ENCODE data around the gene CCM2.

CCM2 gene

GRCh38 chr7:45000093-45001032, at the start of gene CCM2:
Gene CCM2, plus strand, starts transcription at chr7:45000201. Its CDS starts 133 bp downstream, at chr7:45000334.
- DNase-seq (ENCODE audit: low read depth, low spot score) = no peak

DNA sequence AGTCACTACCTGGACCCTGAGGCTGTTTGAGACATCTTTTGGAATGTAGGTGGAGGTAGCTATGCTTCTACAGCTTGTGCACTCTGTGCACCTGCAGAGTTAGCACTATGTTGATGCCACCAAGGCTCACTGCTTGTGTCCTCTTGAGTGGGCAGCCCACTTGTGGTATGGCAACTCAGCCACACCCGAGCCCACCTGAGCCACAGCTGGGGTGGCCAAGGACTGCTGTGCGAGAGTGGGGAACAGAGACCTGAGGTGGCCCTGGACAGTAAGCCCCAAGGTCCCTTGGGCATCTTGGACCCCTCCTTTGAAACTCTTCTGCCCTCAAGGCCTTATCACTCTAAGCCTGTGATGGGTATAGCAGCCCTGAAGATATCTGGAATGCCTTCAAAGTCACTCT, 46.8 kb upstream of the CCM2 start:
- DNase-seq (ENCODE audit: low read depth, low spot score) = no peak

GRCh38 chr7:44955733-44956132, 44.3 kb upstream of the CCM2 start:
- no peak for DNase-seq (ENCODE audit: low read depth, low spot score)

- DNase-seq (ENCODE audit: low read depth, low spot score) = no peak
These were observed 43.7 kb upstream of the CCM2 start for GRCh38 chr7:44956157-44956766.

- DNase-seq (ENCODE audit: low read depth, low spot score) = no peak
These were observed 41.2 kb upstream of the CCM2 start for GRCh38 chr7:44958645-44959344.

GRCh38 chr7:44959433-44959951, 40.5 kb upstream of the CCM2 start:
- DNase-seq (ENCODE audit: low read depth, low spot score) = no peak

- no peak for DNase-seq (ENCODE audit: low read depth, low spot score)
These were observed 39.9 kb upstream of the CCM2 start for GRCh38 chr7:44960011-44960580.

GRCh38 chr7:44961844-44962482, 38.0 kb upstream of the CCM2 start:
- DNase-seq (ENCODE audit: low read depth, low spot score) = no peak

- DNase-seq (ENCODE audit: low read depth, low spot score) = no peak
These were observed 37.3 kb upstream of the CCM2 start for GRCh38 chr7:44962483-44963251.

DNA sequence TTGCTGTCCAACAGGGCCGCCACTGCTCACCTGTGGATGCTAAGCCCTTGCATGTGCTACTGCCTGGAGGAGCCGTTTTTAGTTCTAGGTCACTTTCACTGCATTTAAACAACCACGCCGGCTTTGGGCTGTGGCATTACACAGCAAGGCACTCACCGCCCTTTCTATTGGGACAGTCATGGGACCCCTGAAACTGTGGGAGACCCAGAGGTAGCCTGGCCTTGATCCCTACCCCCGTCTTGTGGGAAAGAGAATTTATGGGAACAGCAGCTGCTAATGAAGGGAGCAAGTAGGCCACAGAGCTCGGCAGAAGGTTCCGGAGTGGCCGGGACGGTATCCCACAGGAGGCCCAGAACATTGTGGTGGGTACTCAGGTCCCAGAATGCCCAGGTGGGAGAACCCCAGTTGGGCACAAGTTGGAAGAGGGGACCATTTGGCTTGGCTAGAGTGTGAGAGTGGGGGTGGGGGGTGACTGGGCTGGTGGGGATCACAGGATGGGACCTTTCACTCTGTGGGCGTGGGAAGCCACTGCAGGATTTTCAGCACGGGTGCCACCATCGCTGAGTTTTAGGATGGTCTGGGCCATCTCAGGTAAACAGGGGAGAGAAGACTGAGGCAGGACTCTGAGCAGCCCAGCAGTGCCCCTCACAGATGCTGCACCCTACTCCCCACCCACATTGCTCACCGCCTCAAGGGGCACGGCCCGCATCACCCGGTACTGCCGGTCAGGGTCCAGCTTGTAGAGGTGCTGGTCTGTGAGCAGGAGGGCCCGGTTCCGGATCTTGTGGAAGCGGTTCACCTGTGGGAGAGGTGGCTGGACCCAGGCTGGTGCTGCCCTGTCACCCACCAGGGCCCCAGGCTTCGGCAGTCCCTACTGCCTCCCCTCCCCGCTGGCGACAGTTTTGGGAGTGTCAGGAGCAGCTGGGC, 36.4 kb upstream of the CCM2 start:
- no peak for DNase-seq (ENCODE audit: low read depth, low spot score)

GRCh38 chr7:44964384-44964830, 35.6 kb upstream of the CCM2 start:
- DNase-seq (ENCODE audit: low read depth, low spot score) = no peak

DNA sequence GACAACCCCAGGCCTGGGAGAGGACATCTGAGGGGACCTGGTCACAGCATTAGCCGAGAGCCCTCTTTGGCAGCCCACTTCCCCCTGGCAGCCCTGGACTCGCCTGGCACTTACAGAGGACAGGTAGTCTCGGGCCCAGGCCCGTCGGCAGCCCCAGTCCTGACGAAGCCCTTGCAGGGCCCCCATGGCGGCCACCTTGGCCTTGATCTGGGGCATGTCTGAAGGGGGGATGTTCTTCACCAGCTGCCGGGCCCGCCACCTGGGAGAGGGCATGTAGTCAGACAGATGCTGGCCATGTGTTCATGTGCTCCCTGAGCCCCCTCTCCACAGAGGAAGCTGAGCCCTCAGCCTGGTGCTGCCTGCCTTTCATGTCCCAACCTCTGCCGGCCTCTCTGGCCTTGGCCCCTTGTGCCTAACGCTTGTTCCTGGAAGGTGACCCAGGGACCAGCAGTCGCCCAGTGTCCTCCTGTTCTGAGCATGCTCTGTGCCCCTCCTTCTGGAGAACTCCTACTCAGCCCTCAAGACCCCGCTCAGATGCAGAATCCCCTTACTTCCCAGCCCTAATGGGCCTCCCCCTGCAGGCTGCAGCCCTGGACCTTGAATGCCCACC, 35.1 kb upstream of the CCM2 start:
- no peak for DNase-seq (ENCODE audit: low read depth, low spot score)

- no peak for DNase-seq (ENCODE audit: low read depth, low spot score)
These were observed 34.5 kb upstream of the CCM2 start for GRCh38 chr7:44965441-44965903.

DNA sequence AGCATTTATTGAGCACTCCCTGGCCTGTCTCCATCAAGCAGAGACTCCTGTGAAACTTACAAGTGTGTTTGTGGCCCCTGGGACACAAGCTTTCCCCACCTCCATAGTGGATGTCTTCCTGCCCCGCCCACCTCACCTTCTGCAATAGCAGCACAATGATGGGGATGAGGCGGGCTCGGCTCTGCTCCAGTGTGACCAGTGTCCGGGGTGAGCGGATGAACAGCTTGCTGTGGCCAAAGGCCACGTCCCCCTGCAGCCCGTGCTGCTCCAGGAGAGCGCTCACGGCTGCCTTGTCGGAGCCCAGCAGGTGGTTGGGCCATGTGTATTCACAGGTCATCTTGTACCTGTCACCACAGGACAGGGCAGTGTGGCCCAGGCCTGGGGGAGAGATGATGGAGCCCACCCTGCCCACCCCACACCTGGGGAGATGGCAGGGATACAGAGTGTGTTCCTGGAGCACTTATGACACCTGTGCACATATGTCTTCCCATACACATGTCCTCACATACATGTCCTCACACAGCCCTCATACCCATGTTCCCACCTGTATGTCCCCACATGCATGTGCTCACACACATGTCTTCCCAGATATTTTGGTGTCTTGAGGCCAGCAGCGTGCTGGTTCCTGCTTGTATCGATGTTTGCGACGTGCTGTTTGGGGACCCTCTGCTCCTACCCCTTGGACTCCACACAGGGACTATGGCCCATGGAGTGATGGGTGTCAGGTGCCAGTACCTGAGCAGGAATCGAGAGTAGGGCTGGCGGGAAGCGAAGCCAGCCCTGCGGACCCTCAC, 33.9 kb upstream of the CCM2 start:
- no peak for DNase-seq (ENCODE audit: low read depth, low spot score)

DNA sequence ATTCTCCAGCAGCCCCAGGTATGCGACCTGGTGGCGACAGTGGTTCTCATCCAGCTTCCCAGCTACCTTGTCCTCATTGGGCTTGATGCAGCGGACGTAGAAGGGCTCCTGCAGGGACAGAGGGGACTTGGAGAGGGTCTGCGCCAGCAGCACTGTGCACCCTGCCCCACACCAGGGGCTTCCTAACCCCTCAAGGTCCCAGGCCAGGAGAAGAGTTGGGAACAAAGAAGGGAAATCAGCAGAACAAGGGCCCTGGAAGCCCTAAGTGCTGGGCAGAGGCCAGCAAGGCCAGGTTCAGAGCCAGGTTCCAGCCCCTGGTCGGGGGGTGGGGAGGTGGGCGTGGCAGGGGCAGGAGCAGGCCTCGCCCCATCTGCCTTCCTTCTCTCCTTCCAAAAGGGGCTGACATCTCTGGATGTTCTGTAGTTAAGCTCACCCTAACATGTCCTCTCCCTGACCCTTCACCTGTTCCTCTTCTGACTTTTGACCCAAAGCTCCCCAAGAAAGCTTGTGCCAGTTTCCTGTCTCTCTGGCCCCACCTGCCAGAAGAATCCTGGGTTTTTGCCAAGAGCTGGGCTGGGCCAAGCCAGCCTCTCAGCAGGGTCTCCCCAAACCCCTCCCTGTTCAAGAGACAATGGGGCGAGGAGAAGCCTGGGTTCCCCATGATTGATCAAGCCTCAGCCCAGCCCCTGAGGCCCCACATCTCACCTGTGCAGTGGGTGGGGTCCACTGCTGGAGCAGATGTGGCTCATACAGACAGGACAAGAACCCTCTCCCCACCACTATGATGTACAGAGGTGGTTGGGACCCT, 33.1 kb upstream of the CCM2 start:
- no peak for DNase-seq (ENCODE audit: low read depth, low spot score)

- no peak for DNase-seq (ENCODE audit: low read depth, low spot score)
These were observed 32.2 kb upstream of the CCM2 start for GRCh38 chr7:44967571-44968446.
